RWPE2 (cell line): Measurements from ENCODE around the gene SLC6A6.

Experiments
- ATAC-seq: fragments of 200-7000 bp; cut with Tn5 transposase; 3 replicates; pipeline ENCODE4 v1.9.1; 2021; ENCODE audit warnings: low read depth
- DNase-seq: peaks from one replicate; pipeline ENCODE4 v3.0.0-alpha.2; 2020; ENCODE audit warnings: low spot score
- H3K27ac ChIP-seq: fragments of 450-650 bp; 2 replicates; pipeline ENCODE4 v1.5.1; 2017; ENCODE audit warnings: mild to moderate bottlenecking; ENCODE audit not compliant: poor library complexity, severe bottlenecking
- H3K27me3 ChIP-seq: fragments of 250-450 bp; sonication (Bioruptor Pico); 2 replicates; pipeline ENCODE4 v1.5.1; 2021; ENCODE audit warnings: mild to moderate bottlenecking, moderate library complexity; ENCODE audit not compliant: insufficient read depth, poor library complexity, severe bottlenecking
- H3K36me3 ChIP-seq: fragments of 250-450 bp; sonication (Bioruptor Pico); 2 replicates; pipeline ENCODE4 v1.5.1; 2020; ENCODE audit warnings: low read depth, mild to moderate bottlenecking, moderate library complexity
- H3K4me1 ChIP-seq: fragments of 250-450 bp; sonication (Bioruptor Pico); 2 replicates; pipeline ENCODE4 v1.5.1; 2021; ENCODE audit warnings: mild to moderate bottlenecking, moderate library complexity; ENCODE audit not compliant: insufficient read depth, poor library complexity, severe bottlenecking
- H3K4me3 ChIP-seq: fragments of 250-450 bp; sonication (Bioruptor Pico); 2 replicates; pipeline ENCODE4 v1.5.1; 2021; ENCODE audit warnings: mild to moderate bottlenecking, moderate library complexity; ENCODE audit not compliant: severe bottlenecking
- H3K9me3 ChIP-seq: fragments of 250-450 bp; sonication (Bioruptor Pico); 2 replicates; pipeline ENCODE4 v1.5.1; 2021; ENCODE audit warnings: mild to moderate bottlenecking, moderate library complexity; ENCODE audit not compliant: severe bottlenecking
- CTCF ChIP-seq: fragments of 450-650 bp; IDR thresholded peaks from one replicate; pipeline ENCODE4 v1.5.1; 2017; ENCODE audit warnings: mild to moderate bottlenecking, moderate library complexity; ENCODE audit not compliant: poor library complexity, severe bottlenecking

The SLC6A6 gene

GRCh38 chr3:14430053-14430452 is 27.6 kb downstream of the SLC6A6 start:
- TF ChIP-seq CTCF = no peak
- DNase-seq (no peak), ATAC-seq (no peak)
- no peaks in the 10 kb centered on the region for H3K9me3 ChIP-seq
- no peak overlapping the region for H3K27ac ChIP-seq
- H3K27me3 ChIP-seq = no peaks in the 10 kb centered on the region
- H3K36me3 ChIP-seq = no peaks in the 10 kb centered on the region
- peaks cover 21% of the 10 kb centered on the region for H3K4me1 ChIP-seq
- no peak overlapping the region for H3K4me3 ChIP-seq

GRCh38 chr3:14430706-14431451 is 28.5 kb downstream of the SLC6A6 start:
- Histone ChIP-seq H3K36me3 (no peaks in the 10 kb centered on the region), H3K9me3 (no peaks in the 10 kb centered on the region), H3K27me3 (no peaks in the 10 kb centered on the region), H3K4me1 (peaks cover 21% of the 10 kb centered on the region), H3K27ac (peak overlapping the region; percentile 47), H3K4me3 (no peak overlapping the region)
- TF ChIP-seq CTCF = no peak
- DNase-seq = no peak
- ATAC-seq = no peak

- ATAC-seq (no peak), DNase-seq (no peak)
- Histone ChIP-seq H3K4me1 (peaks cover 21% of the 10 kb centered on the region), H3K4me3 (no peak overlapping the region), H3K27me3 (no peaks in the 10 kb centered on the region), H3K9me3 (no peaks in the 10 kb centered on the region), H3K27ac (peak overlapping the region; percentile 47), H3K36me3 (no peaks in the 10 kb centered on the region)
- TF ChIP-seq CTCF = no peak
Observed at GRCh38 chr3:14431452-14431916, 29.1 kb downstream of the SLC6A6 start.

GRCh38 chr3:14431917-14432834 is 29.8 kb downstream of the SLC6A6 start:
- ATAC-seq = peak; percentile 93
- Histone ChIP-seq H3K4me3 (no peak overlapping the region), H3K27ac (peak overlapping the region; percentile 47), H3K4me1 (peaks cover 21% of the 10 kb centered on the region), H3K9me3 (no peaks in the 10 kb centered on the region), H3K36me3 (no peaks in the 10 kb centered on the region), H3K27me3 (no peaks in the 10 kb centered on the region)
- DNase-seq = peak; percentile 80
- no peak for TF ChIP-seq CTCF
